Neuronal stem cell (in vitro differentiated cells): Measurements from ENCODE around the gene KRT34.

ENCODE experiments used
- DNase-seq: peaks from one replicate; pipeline ENCODE4 v3.0.0-alpha.2; 2013; ENCODE audit warnings: low spot score
- H2AFZ ChIP-seq: one replicate; pipeline ENCODE4 v1.6.1; 2013; ENCODE audit warnings: mild to moderate bottlenecking, low read length, inconsistent platforms
- H2AK5ac ChIP-seq: 2 replicates; pipeline ENCODE4 v1.6.1; 2013; ENCODE audit warnings: low read depth, mild to moderate bottlenecking, inconsistent platforms, low read length, moderate library complexity, mixed read lengths
- H2BK120ac ChIP-seq: 2 replicates; pipeline ENCODE4 v1.6.1; 2013; ENCODE audit warnings: low read depth, mild to moderate bottlenecking, inconsistent platforms, low read length, moderate library complexity, mixed read lengths
- H2BK12ac ChIP-seq: one replicate; pipeline ENCODE4 v1.6.1; 2013; ENCODE audit warnings: low read length, inconsistent platforms
- H2BK15ac ChIP-seq: 2 replicates; pipeline ENCODE4 v1.6.1; 2013; ENCODE audit warnings: mild to moderate bottlenecking, low read length, inconsistent platforms, mixed read lengths
- H2BK5ac ChIP-seq: one replicate; pipeline ENCODE4 v1.6.1; 2013; ENCODE audit warnings: inconsistent platforms, mild to moderate bottlenecking, low read length, moderate library complexity
- H3K14ac ChIP-seq: one replicate; pipeline ENCODE4 v1.6.1; 2013; ENCODE audit warnings: low read length, inconsistent platforms
- H3K18ac ChIP-seq: 2 replicates; pipeline ENCODE4 v1.6.1; 2013; ENCODE audit warnings: low read length, inconsistent platforms
- H3K23ac ChIP-seq: 2 replicates; pipeline ENCODE4 v1.6.1; 2013; ENCODE audit warnings: low read depth, mild to moderate bottlenecking, mixed read lengths, low read length, inconsistent platforms; ENCODE audit not compliant: poor library complexity
- H3K27ac ChIP-seq: replicated peaks from 3 replicates; pipeline ENCODE4 v1.5.1; 2013; ENCODE audit warnings: low read length, inconsistent platforms
- H3K27me3 ChIP-seq, 3 experiments: 2 replicates each; pipeline ENCODE4 v1.6.1; 2013; ENCODE audit warnings: low read length in 3 of 3, mild to moderate bottlenecking in 2 of 3, inconsistent platforms in 1 of 3, low read depth in 1 of 3, mixed read lengths in 1 of 3, moderate library complexity in 1 of 3; ENCODE audit not compliant: control insufficient read depth in 3 of 3, insufficient read depth in 3 of 3
- H3K36me3 ChIP-seq, 2 donors: replicated peaks in 1 of 2; 2 replicates each; pipeline ENCODE4 v1.6.1; 2013; ENCODE audit warnings: low read length in 2 of 2; ENCODE audit not compliant: control insufficient read depth in 2 of 2, insufficient read depth in 2 of 2
- H3K4ac ChIP-seq: 2 replicates; pipeline ENCODE4 v1.6.1; 2013; ENCODE audit warnings: inconsistent platforms, mild to moderate bottlenecking, low read length, moderate library complexity
- H3K4me1 ChIP-seq, 2 donors: 1 replicate in 1 of 2; 2 replicates in 1 of 2; pipeline ENCODE4 v1.6.1; 2013; ENCODE audit warnings: low read length in 2 of 2, low read depth in 1 of 2; ENCODE audit not compliant: control insufficient read depth in 2 of 2, insufficient read depth in 1 of 2
- H3K4me2 ChIP-seq: one replicate; pipeline ENCODE4 v1.6.1; 2013; ENCODE audit warnings: mild to moderate bottlenecking, low read length, inconsistent platforms; ENCODE audit not compliant: insufficient read depth, poor library complexity, severe bottlenecking
- H3K4me3 ChIP-seq, 2 donors: 2 replicates each; pipeline ENCODE4 v1.5.1; 2013; ENCODE audit warnings: low read length in 2 of 2, mild to moderate bottlenecking in 2 of 2, inconsistent platforms in 1 of 2, moderate library complexity in 1 of 2
- H3K79me1 ChIP-seq: one replicate; pipeline ENCODE4 v1.6.1; 2013; ENCODE audit warnings: low read depth, mild to moderate bottlenecking, inconsistent platforms, low read length, moderate library complexity
- H3K9ac ChIP-seq: one replicate; pipeline ENCODE4 v1.6.1; 2013; ENCODE audit warnings: mild to moderate bottlenecking, low read depth, low read length, inconsistent platforms; ENCODE audit not compliant: poor library complexity
- H3K9me3 ChIP-seq, 2 donors: replicated peaks in 1 of 2; 2 replicates each; pipeline versions ENCODE3 to v1.6.1; 2013; ENCODE audit warnings: low read length in 2 of 2, mild to moderate bottlenecking in 2 of 2, inconsistent platforms in 1 of 2, low read depth in 1 of 2, mixed read lengths in 1 of 2, moderate library complexity in 1 of 2; ENCODE audit not compliant: control insufficient read depth in 2 of 2, insufficient read depth in 1 of 2
- H4K8ac ChIP-seq: one replicate; pipeline ENCODE4 v1.6.1; 2013; ENCODE audit warnings: low read depth, mild to moderate bottlenecking, inconsistent platforms, low read length, moderate library complexity
- H4K91ac ChIP-seq: one replicate; pipeline ENCODE4 v1.6.1; 2013; ENCODE audit warnings: low read length, low read depth, mild to moderate bottlenecking, inconsistent platforms; ENCODE audit not compliant: poor library complexity
- WGBS, 2 donors: extraction: QIAGEN DNeasy Blood & Tissue Kit; methylation state at CpG; one replicate each; pipeline ENCODE4 v1.1.7; 2013; ENCODE audit warnings: missing lambda C conversion rate in 2 of 2, mixed read lengths in 1 of 2; ENCODE audit not compliant: insufficient read length in 2 of 2, insufficient replicate concordance in 1 of 2; ENCODE audit errors: extremely low coverage in 2 of 2; 5-methylcytosine and 5-hydroxymethylcytosine counted together

Gene KRT34

DNA sequence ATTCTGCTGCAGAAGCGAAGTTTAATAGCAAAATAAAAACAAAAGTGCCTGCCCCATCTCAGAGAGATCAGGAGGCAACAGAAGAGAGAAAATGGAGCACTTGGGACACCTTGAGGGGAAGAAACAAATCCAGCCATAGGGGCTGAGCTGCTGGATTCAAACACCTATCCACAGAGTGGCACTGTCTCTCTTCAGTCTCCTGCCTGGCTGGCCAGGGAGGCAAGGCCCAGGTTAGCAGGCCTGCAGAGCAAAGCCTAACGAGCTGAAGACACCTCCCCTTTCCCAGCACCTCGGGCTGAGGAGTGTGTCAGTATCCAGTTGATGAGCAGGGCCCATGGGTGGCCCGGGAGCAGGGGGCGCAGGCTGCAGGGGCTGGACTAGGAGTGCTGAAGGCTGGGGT, 24.1 kb upstream of the KRT34 start:
- Histone ChIP-seq H3K9me3 (no peaks in the 10 kb centered on the region), H3K27ac (no peak overlapping the region), H3K4me2 (no peak overlapping the region), H3K9ac (no peak overlapping the region), H3K23ac (no peak overlapping the region), H3K4me3 (no peak overlapping the region), H2BK120ac (no peak overlapping the region), H3K4me1 (peaks cover 0 to 2% of the 10 kb centered on the region in 2 donors), H2AK5ac (no peak overlapping the region), H2AFZ (no peak overlapping the region), H3K18ac (peak overlapping the region; percentile 80), H3K27me3 (no peaks in the 10 kb centered on the region), H4K8ac (no peak overlapping the region), H2BK12ac (no peak overlapping the region), H3K36me3 (no peaks in the 10 kb centered on the region), H3K79me1 (no peaks in the 10 kb centered on the region), H2BK5ac (no peak overlapping the region), H2BK15ac (no peak overlapping the region), H4K91ac (no peak overlapping the region), H3K4ac (no peak overlapping the region), H3K14ac (no peak overlapping the region)
- WGBS, 2 donors: no CpG with 5 or more reads among the region's 5 CpGs
- no peak for DNase-seq

DNA sequence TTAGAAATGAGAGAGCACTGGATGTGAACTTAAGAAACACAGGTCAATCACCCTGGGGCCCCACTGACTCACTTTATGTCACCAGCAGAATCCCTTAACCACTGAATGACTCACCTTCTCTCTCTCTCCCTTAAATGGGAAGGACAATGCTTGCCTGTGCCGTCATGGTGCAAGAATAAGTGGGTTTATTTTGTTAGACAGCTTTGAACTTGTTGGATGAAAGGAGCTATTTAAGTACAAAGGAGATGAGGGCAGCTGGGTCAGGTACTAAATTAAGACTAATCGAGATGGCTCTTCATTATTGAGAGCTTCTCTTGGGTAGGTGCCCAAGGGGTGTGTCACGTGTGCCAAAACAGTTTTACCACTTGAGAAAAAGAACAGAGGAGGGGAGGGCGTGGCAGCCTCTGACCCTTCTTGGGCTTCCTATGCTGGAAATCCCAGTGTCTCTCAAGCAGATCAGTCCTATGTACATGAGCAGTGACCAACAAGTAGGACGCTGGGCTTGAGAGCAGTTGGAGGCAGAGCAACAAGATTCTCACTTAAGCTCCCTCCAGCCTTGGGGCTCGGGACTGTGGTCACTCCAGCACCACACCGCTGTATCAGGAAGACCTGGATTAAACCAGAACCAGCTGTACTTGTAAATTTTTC, 22.0 kb upstream of the KRT34 start:
- no peak overlapping the region for H2BK5ac ChIP-seq
- H3K27ac ChIP-seq: no peak overlapping the region
- no peaks in the 10 kb centered on the region for H3K36me3 ChIP-seq
- no CpG with 5 or more reads among the region's 7 CpGs for WGBS, 2 donors
- H3K23ac ChIP-seq: no peak overlapping the region
- H3K27me3 ChIP-seq: no peaks in the 10 kb centered on the region
- peaks cover 0 to 2% of the 10 kb centered on the region in 2 donors for H3K4me1 ChIP-seq
- no peak overlapping the region for H3K4ac ChIP-seq
- H2BK12ac ChIP-seq: no peak overlapping the region
- no peak overlapping the region for H2AFZ ChIP-seq
- H2BK120ac ChIP-seq: no peak overlapping the region
- DNase-seq: no peak
- no peak overlapping the region for H4K91ac ChIP-seq
- no peaks in the 10 kb centered on the region for H3K9me3 ChIP-seq
- no peak overlapping the region for H2BK15ac ChIP-seq
- H2AK5ac ChIP-seq: no peak overlapping the region
- no peak overlapping the region for H3K14ac ChIP-seq
- H3K79me1 ChIP-seq: no peaks in the 10 kb centered on the region
- H3K4me2 ChIP-seq: no peak overlapping the region
- no peak overlapping the region for H3K9ac ChIP-seq
- H3K4me3 ChIP-seq: no peak overlapping the region
- no peak overlapping the region for H4K8ac ChIP-seq
- no peak overlapping the region for H3K18ac ChIP-seq

DNA sequence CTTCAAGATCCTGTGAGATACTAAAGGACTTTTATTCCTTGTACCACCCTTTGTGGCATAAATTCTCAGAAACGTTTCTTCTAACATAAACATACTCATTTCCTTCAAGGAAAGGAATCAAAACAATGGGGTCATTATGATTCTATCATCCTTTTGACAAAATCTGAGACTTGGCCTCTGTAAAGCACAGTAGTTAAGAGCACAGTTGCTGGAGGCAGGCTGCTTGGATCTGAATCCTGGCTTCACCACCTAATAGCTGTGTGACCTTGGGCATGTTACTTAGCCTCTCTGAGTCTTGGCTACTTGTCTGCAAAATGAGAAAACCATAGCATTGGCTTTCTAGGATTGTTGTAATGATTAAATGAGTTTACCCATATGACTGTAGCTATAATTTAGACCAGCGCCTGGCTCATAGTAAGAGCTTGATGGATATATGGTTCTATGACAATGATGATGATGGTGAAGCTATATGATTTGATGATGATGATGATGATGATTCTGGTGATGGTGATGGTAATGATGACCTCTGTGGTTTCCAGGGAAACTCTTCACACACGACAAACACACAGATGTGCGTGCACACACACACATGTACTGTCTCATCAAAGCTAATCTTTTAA, 21.4 kb upstream of the KRT34 start:
- no peak overlapping the region for H3K23ac ChIP-seq
- no peak overlapping the region for H3K4me3 ChIP-seq
- no peak overlapping the region for H2BK5ac ChIP-seq
- H2BK120ac ChIP-seq: no peak overlapping the region
- no peak overlapping the region for H4K8ac ChIP-seq
- H2AFZ ChIP-seq: no peak overlapping the region
- no peak overlapping the region for H2AK5ac ChIP-seq
- H3K4me2 ChIP-seq: no peak overlapping the region
- no peaks in the 10 kb centered on the region for H3K27me3 ChIP-seq
- no CpG with 5 or more reads among the region's 4 CpGs for WGBS, 2 donors
- H2BK15ac ChIP-seq: no peak overlapping the region
- no peak overlapping the region for H3K27ac ChIP-seq
- no peak overlapping the region for H4K91ac ChIP-seq
- no peak overlapping the region for H2BK12ac ChIP-seq
- no peak overlapping the region for H3K14ac ChIP-seq
- no peak overlapping the region for H3K4ac ChIP-seq
- no peaks in the 10 kb centered on the region for H3K79me1 ChIP-seq
- no peaks in the 10 kb centered on the region for H3K9me3 ChIP-seq
- H3K36me3 ChIP-seq: no peaks in the 10 kb centered on the region
- H3K18ac ChIP-seq: no peak overlapping the region
- no peak overlapping the region for H3K9ac ChIP-seq
- no peak for DNase-seq
- peaks cover 0 to 2% of the 10 kb centered on the region in 2 donors for H3K4me1 ChIP-seq

DNA sequence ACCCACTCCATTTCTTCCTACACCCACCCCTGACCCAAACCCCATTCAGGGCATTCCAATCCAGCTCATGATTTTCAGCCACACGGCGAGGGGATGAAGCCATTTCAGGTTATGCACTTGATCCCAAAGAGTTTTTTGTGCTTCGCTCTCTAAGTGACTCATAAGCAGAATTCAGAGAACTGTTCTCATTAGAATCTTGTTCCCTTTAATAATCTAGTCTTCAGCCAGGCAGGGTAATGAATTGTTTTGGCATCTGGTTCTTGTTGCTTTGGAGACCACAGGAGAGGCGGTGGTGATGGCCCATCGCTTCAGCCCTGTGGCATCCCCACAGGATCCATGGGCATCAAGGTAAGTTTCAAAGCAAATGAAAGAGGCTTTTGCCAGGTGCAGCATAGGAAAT, 20.1 kb upstream of the KRT34 start:
- H3K27ac ChIP-seq: no peak overlapping the region
- H3K4me1 ChIP-seq: peaks cover 0 to 2% of the 10 kb centered on the region in 2 donors
- no peaks in the 10 kb centered on the region for H3K9me3 ChIP-seq
- no peak overlapping the region for H3K14ac ChIP-seq
- H3K36me3 ChIP-seq: no peaks in the 10 kb centered on the region
- no peak overlapping the region for H2BK5ac ChIP-seq
- no peak overlapping the region for H3K4me3 ChIP-seq
- no peak overlapping the region for H2AFZ ChIP-seq
- no peak overlapping the region for H2BK120ac ChIP-seq
- no peak overlapping the region for H3K9ac ChIP-seq
- H3K18ac ChIP-seq: no peak overlapping the region
- H3K79me1 ChIP-seq: no peaks in the 10 kb centered on the region
- WGBS, 2 donors: no CpG with 5 or more reads among the region's 5 CpGs
- H2BK15ac ChIP-seq: no peak overlapping the region
- H2AK5ac ChIP-seq: no peak overlapping the region
- no peak overlapping the region for H3K4me2 ChIP-seq
- no peak overlapping the region for H4K91ac ChIP-seq
- no peaks in the 10 kb centered on the region for H3K27me3 ChIP-seq
- no peak overlapping the region for H2BK12ac ChIP-seq
- DNase-seq: no peak
- no peak overlapping the region for H3K4ac ChIP-seq
- H4K8ac ChIP-seq: no peak overlapping the region
- H3K23ac ChIP-seq: no peak overlapping the region
